ENCODE measurements around the gene GPC2. TPM values are rescaled to one million over a fixed set of nuclear protein-coding genes. Genes with fewer than 3 reads are reported as not detected.

GPC2 gene
- total RNA-seq, 1 experiment from 2014 or later, result 17.9 TPM

- no peak overlapping the region for H2AFZ ChIP-seq (ENCODE audit: low read depth, low read length, poor library complexity, severe bottlenecking)
- POLR2A ChIA-PET, result no interaction called here
- intact Hi-C loops (cut with micrococcal nuclease), result no loop called here
Measured at GRCh38 chr7:100211342-100211780, 34.2 kb upstream of the GPC2 start.

More at GRCh38 chr7:100211342-100211780, 34.2 kb upstream of the GPC2 start:
- H3K9ac ChIP-seq (ENCODE audit: low read length), result no peak overlapping the region
- H3K79me2 ChIP-seq (ENCODE audit: insufficient read depth, low read length), result no peaks in the 10 kb centered on the region
- no TSS peak for BruUV-seq (replicated peaks)
- no peak overlapping the region for H3K4me2 ChIP-seq (ENCODE audit: low read length)
- H3K27ac ChIP-seq (ENCODE audit: low read depth, low read length), result no peak overlapping the region
- no peaks in the 10 kb centered on the region for H3K9me3 ChIP-seq (ENCODE audit: control insufficient read depth in 1 of 2, insufficient read depth in 1 of 2, low read depth in 1 of 2, low read length in 2 of 2)
- peaks cover 0 to 5% of the 10 kb centered on the region in 2 experiments; a peak in 1 of 4 replicates for H3K4me1 ChIP-seq (ENCODE audit: control insufficient read depth in 1 of 2, insufficient read depth in 2 of 2, low read length in 2 of 2)
- RAD21 ChIA-PET (ENCODE audit: low non-redundant PET in 1 of 2, low total read pairs in 2 of 2, uncharacterized antibody in 2 of 2, unreplicated experiment in 2 of 2), result no interaction called here
- H4K20me1 ChIP-seq (ENCODE audit: insufficient read depth), result no peaks in the 10 kb centered on the region
- no peaks in the 10 kb centered on the region for H3K27me3 ChIP-seq (ENCODE audit: insufficient read depth, low read length)
- DNase-seq (ENCODE audit: low read depth, low spot score) (no peak), ATAC-seq (no peak)
- H3K36me3 ChIP-seq (ENCODE audit: control insufficient read depth in 1 of 2, insufficient read depth in 2 of 2, low read length in 2 of 2), result no peaks in the 10 kb centered on the region
- H3K4me3 ChIP-seq (replicated peaks in 1 of 2; ENCODE audit: low read depth in 1 of 2, low read length in 2 of 2), result no peak overlapping the region
- TF ChIP-seq ZNF274 (IDR thresholded peaks at IDR 0.05; ENCODE audit: low read depth, low read length) (no peak), POLR2A (IDR thresholded peaks at IDR 0.05; ENCODE audit: borderline replicate concordance, extremely low read depth, insufficient read depth, insufficient read length) (no peak), ATF3 (IDR thresholded peaks at IDR 0.05) (no peak), YY1 (IDR thresholded peaks at IDR 0.05; ENCODE audit: extremely low read depth, insufficient replicate concordance, low read depth, low read length) (no peak), SP1 (IDR thresholded peaks at IDR 0.05; ENCODE audit: low read depth) (no peak), TCF7L2 (IDR thresholded peaks at IDR 0.05; ENCODE audit: borderline replicate concordance, extremely low read depth, insufficient read depth, insufficient read length) (no peak), ZFX (IDR thresholded peaks at IDR 0.05) (no peak), SIN3A (IDR thresholded peaks at IDR 0.05; ENCODE audit: low read depth) (no peak), CBX3 (IDR thresholded peaks at IDR 0.05; ENCODE audit: low read depth) (no peak), ZBTB33 (IDR thresholded peaks at IDR 0.05; ENCODE audit: extremely low read depth, insufficient replicate concordance, low read length) (no peak), EZH2phosphoT487 (IDR thresholded peaks at IDR 0.05; ENCODE audit: borderline replicate concordance) (no peak), JUND (IDR thresholded peaks at IDR 0.05) (no peak), RAD21 (IDR thresholded peaks at IDR 0.05; ENCODE audit: low read depth) (no peak), SRF (IDR thresholded peaks at IDR 0.05; ENCODE audit: low read depth) (no peak), ELF1 (IDR thresholded peaks at IDR 0.05; ENCODE audit: borderline replicate concordance, low read depth) (no peak)
- TF ChIP-seq, protein P1, sequence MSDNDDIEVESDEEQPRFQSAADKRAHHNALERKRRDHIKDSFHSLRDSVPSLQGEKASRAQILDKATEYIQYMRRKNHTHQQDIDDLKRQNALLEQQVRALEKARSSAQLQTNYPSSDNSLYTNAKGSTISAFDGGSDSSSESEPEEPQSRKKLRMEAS (IDR thresholded peaks at IDR 0.05), result no peak
- CTCF ChIA-PET, result no interaction called here
- H3K9me2 ChIP-seq (ENCODE audit: insufficient read depth), result no peaks in the 10 kb centered on the region

All from HCT116 (cell line).